Fibroblast of mammary gland (primary cell): ENCODE data around the gene ARHGAP8.

Experiments
- DNase-seq: peaks from one replicate; pipeline ENCODE4 v3.0.0-alpha.2; 2010; ENCODE audit warnings: low read depth
- H3K4me3 ChIP-seq: 2 replicates; pipeline ENCODE4 v1.5.1; 2011; ENCODE audit warnings: low read depth, mild to moderate bottlenecking, low read length, moderate library complexity; ENCODE audit not compliant: control insufficient read depth
- TF ChIP-seq, protein P1 (sequence below): conservative IDR thresholded peaks from 2 replicates; pipeline ENCODE4 v1.5.1; 2011; ENCODE audit warnings: low read depth, low read length, inconsistent platforms; ENCODE audit not compliant: control insufficient read depth, insufficient read depth

ARHGAP8 gene

DNA sequence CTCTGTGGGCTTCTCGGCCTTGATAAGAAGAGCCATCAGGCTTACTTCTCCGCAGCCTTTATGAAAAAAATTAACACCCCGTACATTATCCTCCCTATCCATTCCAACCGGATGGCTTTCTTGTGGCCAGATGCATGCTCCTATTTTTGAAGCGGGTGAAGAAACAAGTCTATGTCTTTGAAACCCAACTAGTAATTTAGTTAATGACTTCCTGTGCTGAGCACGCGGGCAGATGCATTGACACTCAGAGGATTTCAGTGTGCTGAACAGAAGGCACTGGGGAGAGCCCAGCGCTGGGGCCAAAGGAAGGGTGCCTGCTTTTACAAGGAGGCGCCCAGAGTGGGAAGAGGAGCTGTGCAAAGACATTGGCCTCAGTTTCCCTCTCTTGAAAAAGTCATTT lies 53.3 kb downstream of the ARHGAP8 start:
- no peak overlapping the region for H3K4me3 ChIP-seq
- DNase-seq, result no peak
- TF ChIP-seq, protein P1, sequence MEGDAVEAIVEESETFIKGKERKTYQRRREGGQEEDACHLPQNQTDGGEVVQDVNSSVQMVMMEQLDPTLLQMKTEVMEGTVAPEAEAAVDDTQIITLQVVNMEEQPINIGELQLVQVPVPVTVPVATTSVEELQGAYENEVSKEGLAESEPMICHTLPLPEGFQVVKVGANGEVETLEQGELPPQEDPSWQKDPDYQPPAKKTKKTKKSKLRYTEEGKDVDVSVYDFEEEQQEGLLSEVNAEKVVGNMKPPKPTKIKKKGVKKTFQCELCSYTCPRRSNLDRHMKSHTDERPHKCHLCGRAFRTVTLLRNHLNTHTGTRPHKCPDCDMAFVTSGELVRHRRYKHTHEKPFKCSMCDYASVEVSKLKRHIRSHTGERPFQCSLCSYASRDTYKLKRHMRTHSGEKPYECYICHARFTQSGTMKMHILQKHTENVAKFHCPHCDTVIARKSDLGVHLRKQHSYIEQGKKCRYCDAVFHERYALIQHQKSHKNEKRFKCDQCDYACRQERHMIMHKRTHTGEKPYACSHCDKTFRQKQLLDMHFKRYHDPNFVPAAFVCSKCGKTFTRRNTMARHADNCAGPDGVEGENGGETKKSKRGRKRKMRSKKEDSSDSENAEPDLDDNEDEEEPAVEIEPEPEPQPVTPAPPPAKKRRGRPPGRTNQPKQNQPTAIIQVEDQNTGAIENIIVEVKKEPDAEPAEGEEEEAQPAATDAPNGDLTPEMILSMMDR, result no peak

DNA sequence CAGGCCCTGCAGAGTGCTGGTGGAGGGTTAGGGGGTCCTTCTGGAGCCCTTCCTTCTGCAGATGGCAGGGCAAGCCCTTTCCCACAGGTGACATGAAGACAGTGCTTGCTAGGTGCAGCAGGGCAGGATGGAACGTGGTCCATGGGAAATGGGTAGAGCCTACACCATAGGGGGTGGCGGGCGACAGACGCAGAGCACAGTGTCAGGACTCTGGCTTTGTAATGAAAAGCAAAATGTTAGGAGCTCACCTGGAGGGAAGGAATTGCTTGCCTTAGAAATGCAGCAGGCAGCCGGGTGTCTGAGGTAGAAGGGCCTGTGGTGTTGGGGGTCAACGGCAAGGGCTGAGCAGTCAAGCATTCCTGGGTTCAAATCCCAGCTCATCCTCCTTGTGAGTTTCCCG lies 54.9 kb downstream of the ARHGAP8 start:
- TF ChIP-seq, protein P1, result no peak
- no peak for DNase-seq
- no peak overlapping the region for H3K4me3 ChIP-seq

DNA sequence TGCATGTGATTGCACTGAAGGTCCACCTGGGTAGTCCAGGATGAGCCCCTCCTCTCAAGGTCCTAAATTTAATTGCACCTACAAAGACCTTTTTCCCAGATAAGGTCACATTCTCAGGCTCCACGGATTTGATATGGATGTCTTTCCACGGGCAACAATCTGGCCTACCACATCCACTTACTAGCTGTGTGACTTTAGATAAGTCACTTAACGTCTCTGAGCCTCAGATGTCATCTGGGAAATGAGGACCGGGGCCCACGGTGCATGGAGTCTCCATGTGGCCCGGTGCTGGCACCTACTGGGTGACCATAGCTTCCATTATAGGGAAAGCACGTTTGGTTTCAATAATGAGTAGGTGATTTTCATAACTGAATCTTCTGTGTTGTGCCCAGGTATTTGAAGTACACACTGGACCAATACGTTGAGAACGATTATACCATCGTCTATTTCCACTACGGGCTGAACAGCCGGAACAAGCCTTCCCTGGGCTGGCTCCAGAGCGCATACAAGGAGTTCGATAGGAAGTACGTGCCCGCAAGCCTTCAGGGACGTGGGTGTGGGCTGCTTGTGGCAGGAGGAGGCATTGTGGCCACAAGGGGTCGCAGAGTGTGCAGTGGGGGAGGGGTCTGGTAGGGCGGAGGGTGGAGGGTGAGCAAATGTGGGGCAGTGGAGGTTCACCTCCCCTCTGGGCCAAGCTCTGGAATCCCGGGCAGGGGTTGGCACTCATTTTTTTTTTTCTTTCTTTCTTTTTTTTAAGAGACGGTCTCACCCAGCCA lies 55.7 kb downstream of the ARHGAP8 start:
- TF ChIP-seq, protein P1, result no peak
- no peak for DNase-seq
- no peak overlapping the region for H3K4me3 ChIP-seq

DNA sequence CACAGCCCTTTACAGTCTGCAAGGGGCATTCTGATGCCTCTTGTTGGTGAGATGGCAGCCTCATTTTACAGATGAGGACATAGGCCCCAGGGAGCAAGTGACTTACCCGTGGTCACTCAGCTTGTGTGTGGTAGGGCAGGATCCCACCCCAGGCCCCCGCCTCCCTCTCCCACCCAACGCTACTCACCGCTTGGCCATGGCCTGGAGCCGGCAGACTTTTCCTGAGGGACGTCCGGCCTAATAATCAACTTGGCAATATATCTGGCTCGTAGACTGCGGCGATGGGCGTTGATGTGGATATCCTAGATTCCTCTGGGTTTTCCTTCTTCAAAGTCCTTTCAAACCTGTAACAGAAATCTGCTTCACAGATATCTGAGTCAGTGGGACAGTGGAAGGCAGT lies 57.1 kb downstream of the ARHGAP8 start:
- H3K4me3 ChIP-seq, result no peak overlapping the region
- DNase-seq, result no peak
- TF ChIP-seq, protein P1, result no peak

DNA sequence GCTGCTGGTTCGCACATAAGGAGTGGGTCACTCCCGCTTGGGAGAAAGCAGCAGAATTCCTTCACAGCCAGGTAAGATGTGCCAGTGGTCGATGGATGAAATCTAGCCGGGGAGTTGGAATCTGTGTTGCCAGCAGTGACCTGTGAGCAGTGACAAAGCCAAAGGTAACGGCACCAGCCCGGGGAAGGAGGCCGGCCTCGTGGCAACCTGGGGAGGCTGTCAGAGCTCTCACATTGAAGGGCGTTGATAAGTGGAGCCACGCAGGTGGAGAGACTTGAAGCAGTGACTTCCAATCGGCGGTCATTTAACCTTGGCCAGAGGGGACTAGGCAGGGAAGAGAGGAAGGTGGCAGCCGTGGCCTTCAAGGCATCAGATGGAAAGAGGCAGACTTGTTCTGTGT lies 58.8 kb downstream of the ARHGAP8 start:
- H3K4me3 ChIP-seq, result no peak overlapping the region
- DNase-seq, result no peak
- TF ChIP-seq, protein P1, result no peak

DNA sequence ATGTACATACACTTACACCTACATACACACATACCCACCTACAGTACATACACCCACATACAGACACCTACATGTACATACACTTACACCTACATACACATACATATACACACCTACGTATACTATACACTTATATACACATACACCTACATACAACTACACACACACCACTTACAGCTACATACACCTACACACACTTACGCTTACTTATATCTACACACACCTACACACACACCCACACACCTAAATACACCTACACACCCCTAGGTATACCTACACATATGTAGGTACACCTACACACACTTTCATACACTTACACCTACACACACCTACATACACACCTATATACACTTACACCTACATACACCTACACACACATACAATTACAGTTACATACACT lies 61.0 kb downstream of the ARHGAP8 start:
- no peak overlapping the region for H3K4me3 ChIP-seq
- TF ChIP-seq, protein P1, result no peak
- DNase-seq, result no peak
